Measurements from ENCODE around the gene PRPSAP1.

Gene PRPSAP1

GRCh38 chr17:76353599-76354316 is at the start of gene PRPSAP1:
Gene PRPSAP1, minus strand, starts transcription at chr17:76353916. Its CDS starts 213 bp downstream, at chr17:76353703.
- peak; percentile 95 for DNase-seq

- no peak for DNase-seq
Observed at GRCh38 chr17:76402711-76403110, 49.0 kb upstream of the PRPSAP1 start.

- DNase-seq = no peak
Observed at GRCh38 chr17:76399175-76400172, 45.8 kb upstream of the PRPSAP1 start.

GRCh38 chr17:76398523-76399174 is 44.9 kb upstream of the PRPSAP1 start:
- no peak for DNase-seq

GRCh38 chr17:76397687-76398522 is 44.2 kb upstream of the PRPSAP1 start:
- peak; percentile 92 for DNase-seq

- no peak for DNase-seq
Observed at GRCh38 chr17:76397184-76397583, 43.5 kb upstream of the PRPSAP1 start.

- no peak for DNase-seq
Observed at GRCh38 chr17:76395980-76396379, 42.3 kb upstream of the PRPSAP1 start.

- no peak for DNase-seq
Observed at GRCh38 chr17:76394166-76394565, 40.5 kb upstream of the PRPSAP1 start.

GRCh38 chr17:76391200-76391715 is 37.5 kb upstream of the PRPSAP1 start:
- DNase-seq = no peak

- DNase-seq = peak; percentile 45
Observed at GRCh38 chr17:76390003-76390421, 36.3 kb upstream of the PRPSAP1 start.

- DNase-seq = no peak
Observed at GRCh38 chr17:76388966-76389888, 35.5 kb upstream of the PRPSAP1 start.

- no peak for DNase-seq
Observed at GRCh38 chr17:76386966-76387765, 33.5 kb upstream of the PRPSAP1 start.

- DNase-seq = peak; percentile 92
Observed at GRCh38 chr17:76385892-76386786, 32.4 kb upstream of the PRPSAP1 start.

GRCh38 chr17:76384987-76385891 is 31.5 kb upstream of the PRPSAP1 start:
- DNase-seq = peak; percentile 44

- DNase-seq = peak; percentile 68
Observed at GRCh38 chr17:76384222-76384986, 30.7 kb upstream of the PRPSAP1 start, which contains the start of gene SPHK1. Gene SPHK1, plus strand, starts transcription at chr17:76384609. Its CDS starts 1,036 bp downstream, at chr17:76385645.

- peak; percentile 63 for DNase-seq
Observed at GRCh38 chr17:76383546-76384221, 30.0 kb upstream of the PRPSAP1 start.
